Superior temporal gyrus (tissue), 1 donor: ENCODE data around the gene CELF2.

Experiments used
- DNase-seq: peaks from one replicate; pipeline ENCODE4 v3.0.0-alpha.2; 2016; ENCODE audit errors: extremely low spot score

Gene CELF2

GRCh38 chr10:11194859-11195586 lies 177.4 kb downstream of the CELF2 start:
- no peak for DNase-seq

- no peak for DNase-seq
Measured at GRCh38 chr10:11195623-11196022, 178.0 kb downstream of the CELF2 start.

- no peak for DNase-seq
Measured at GRCh38 chr10:11197266-11197712, 179.6 kb downstream of the CELF2 start.

GRCh38 chr10:11197878-11198277 lies 180.2 kb downstream of the CELF2 start:
- DNase-seq: no peak

GRCh38 chr10:11201911-11202310 lies 184.2 kb downstream of the CELF2 start:
- DNase-seq: no peak

GRCh38 chr10:11204351-11204942 lies 186.8 kb downstream of the CELF2 start:
- DNase-seq: no peak

- no peak for DNase-seq
Measured at GRCh38 chr10:11205030-11205772, 187.5 kb downstream of the CELF2 start.

GRCh38 chr10:11206676-11207559 lies 189.2 kb downstream of the CELF2 start:
- DNase-seq: no peak

- DNase-seq: no peak
Measured at GRCh38 chr10:11207560-11207844, 189.8 kb downstream of the CELF2 start.

GRCh38 chr10:11208243-11208642 lies 190.6 kb downstream of the CELF2 start:
- DNase-seq: no peak

- no peak for DNase-seq
Measured at GRCh38 chr10:11208908-11209829, 191.5 kb downstream of the CELF2 start.

GRCh38 chr10:11209830-11210181 lies 192.1 kb downstream of the CELF2 start:
- DNase-seq: peak; percentile 70

- no peak for DNase-seq
Measured at GRCh38 chr10:11210211-11210922, 192.7 kb downstream of the CELF2 start.

- no peak for DNase-seq
Measured at GRCh38 chr10:11212288-11213085, 194.8 kb downstream of the CELF2 start.

GRCh38 chr10:11213137-11213536 lies 195.5 kb downstream of the CELF2 start:
- no peak for DNase-seq

- no peak for DNase-seq
Measured at GRCh38 chr10:11214407-11214806, 196.7 kb downstream of the CELF2 start.

- DNase-seq: no peak
Measured at GRCh38 chr10:11215471-11215870, 197.8 kb downstream of the CELF2 start.

- DNase-seq: no peak
Measured at GRCh38 chr10:11217521-11217920, 199.8 kb downstream of the CELF2 start.

- no peak for DNase-seq
Measured at GRCh38 chr10:11218395-11218794, 200.7 kb downstream of the CELF2 start.

GRCh38 chr10:11219431-11219830 lies 201.8 kb downstream of the CELF2 start:
- no peak for DNase-seq
